ENCODE data around the gene LPIN3. TPM values are rescaled to one million over a fixed set of nuclear protein-coding genes. Genes with fewer than 3 reads are reported as not detected.

The LPIN3 gene
- polyA plus RNA-seq, 1 of the 3 experiments (the other 2 are of a cell fraction) = 0.21 TPM

DNA sequence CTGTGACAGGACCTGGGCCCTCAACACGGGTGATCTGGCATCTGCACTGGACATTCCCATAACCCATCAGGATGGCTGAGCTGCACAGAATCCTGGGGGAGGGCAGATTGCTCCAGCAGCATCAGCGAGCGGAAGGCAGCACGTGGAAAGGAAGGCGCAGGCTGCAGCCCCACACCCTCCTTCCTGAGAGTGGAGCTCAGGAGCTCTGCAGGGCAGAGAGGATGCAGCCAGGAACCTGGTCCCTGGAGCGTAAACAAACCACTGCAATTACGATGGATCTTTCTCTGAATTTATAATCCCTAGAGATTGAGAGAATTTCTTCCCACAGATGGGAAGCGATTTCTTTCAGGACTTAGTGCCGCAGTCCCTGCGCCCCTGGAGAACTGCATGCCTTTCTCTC, 65.7 kb downstream of the LPIN3 start:
- Histone ChIP-seq H3K9ac (no peak overlapping the region), H3K9me2 (no peaks in the 10 kb centered on the region), H3K79me2 (ENCODE audit: insufficient read depth) (no peaks in the 10 kb centered on the region), H3K4me3 (ENCODE audit: low read depth in 2 of 2, low read length in 1 of 2) (no peak overlapping the region), H3K27me3 (ENCODE audit: insufficient read depth) (no peaks in the 10 kb centered on the region), H2AFZ (ENCODE audit: low read depth) (no peak overlapping the region), H3K4me2 (no peak overlapping the region), H3K36me3 (replicated peaks in 1 of 2; ENCODE audit: control insufficient read depth in 1 of 2, insufficient read depth in 2 of 2, low read length in 1 of 2) (peaks cover 28 to 86% of the 10 kb centered on the region in 2 experiments), H3K9me3 (no peaks in the 10 kb centered on the region), H3F3A (replicated peaks; ENCODE audit: insufficient read depth) (no peaks in the 10 kb centered on the region), H4K20me1 (ENCODE audit: insufficient read depth) (no peaks in the 10 kb centered on the region), H3K27ac (ENCODE audit: low read depth in 2 of 2, low read length in 1 of 2) (no peak overlapping the region; a peak in 1 of 4 replicates), H3K4me1 (ENCODE audit: control insufficient read depth in 1 of 2, insufficient read depth in 2 of 2, low read depth in 1 of 2, low read length in 1 of 2) (peaks cover 0 to 18% of the 10 kb centered on the region in 2 experiments; a peak in 1 of 4 replicates)
- 95% methylated on average over 10 of the region's 10 CpGs for WGBS (ENCODE audit: low lambda C conversion rate)
- TF ChIP-seq, protein P1, sequence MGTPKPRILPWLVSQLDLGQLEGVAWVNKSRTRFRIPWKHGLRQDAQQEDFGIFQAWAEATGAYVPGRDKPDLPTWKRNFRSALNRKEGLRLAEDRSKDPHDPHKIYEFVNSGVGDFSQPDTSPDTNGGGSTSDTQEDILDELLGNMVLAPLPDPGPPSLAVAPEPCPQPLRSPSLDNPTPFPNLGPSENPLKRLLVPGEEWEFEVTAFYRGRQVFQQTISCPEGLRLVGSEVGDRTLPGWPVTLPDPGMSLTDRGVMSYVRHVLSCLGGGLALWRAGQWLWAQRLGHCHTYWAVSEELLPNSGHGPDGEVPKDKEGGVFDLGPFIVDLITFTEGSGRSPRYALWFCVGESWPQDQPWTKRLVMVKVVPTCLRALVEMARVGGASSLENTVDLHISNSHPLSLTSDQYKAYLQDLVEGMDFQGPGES (IDR thresholded peaks at IDR 0.05; ENCODE audit: low read depth, low read length) = no peak
- TF ChIP-seq NFIC (IDR thresholded peaks at IDR 0.05; ENCODE audit: borderline replicate concordance) = no peak
- TF ChIP-seq TCF12 (IDR thresholded peaks at IDR 0.05) = no peak
- TF ChIP-seq FOXJ3 (CRISPR knock-in tag; IDR thresholded peaks at IDR 0.05) = no peak
- TF ChIP-seq, protein P2, sequence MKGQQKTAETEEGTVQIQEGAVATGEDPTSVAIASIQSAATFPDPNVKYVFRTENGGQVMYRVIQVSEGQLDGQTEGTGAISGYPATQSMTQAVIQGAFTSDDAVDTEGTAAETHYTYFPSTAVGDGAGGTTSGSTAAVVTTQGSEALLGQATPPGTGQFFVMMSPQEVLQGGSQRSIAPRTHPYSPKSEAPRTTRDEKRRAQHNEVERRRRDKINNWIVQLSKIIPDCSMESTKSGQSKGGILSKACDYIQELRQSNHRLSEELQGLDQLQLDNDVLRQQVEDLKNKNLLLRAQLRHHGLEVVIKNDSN (IDR thresholded peaks at IDR 0.05; ENCODE audit: borderline replicate concordance, low read depth) = no peak
- TF ChIP-seq SIN3A (IDR thresholded peaks at IDR 0.05; ENCODE audit: borderline replicate concordance, low read depth, low read length) = no peak
- no peak for TF ChIP-seq CHD2 (IDR thresholded peaks at IDR 0.05; ENCODE audit: low read length, partially characterized antibody)
- TF ChIP-seq POLR2AphosphoS5 (IDR thresholded peaks at IDR 0.05; ENCODE audit: low read depth, low read length) = no peak
- no peak for TF ChIP-seq EZH2phosphoT487 (IDR thresholded peaks at IDR 0.05; ENCODE audit: borderline replicate concordance, low read depth)
- TF ChIP-seq FOXM1 (IDR thresholded peaks at IDR 0.05; ENCODE audit: low read depth) = no peak
- TF ChIP-seq ELF1 (IDR thresholded peaks at IDR 0.05) = no peak
- no peak for TF ChIP-seq MXI1 (IDR thresholded peaks at IDR 0.05; ENCODE audit: low read depth, low read length)
- TF ChIP-seq NRF1 (IDR thresholded peaks at IDR 0.05; ENCODE audit: low read depth, low read length) = no peak
- no peak for TF ChIP-seq GABPA (IDR thresholded peaks at IDR 0.05; ENCODE audit: low read depth)
- no peak for DNase-seq
- ChIA-PET POLR2A (no interaction called here), CTCF (interaction anchor here (1.6 kb wide), 1 partner anchor 19 kb away, joined by 5 read pairs; no protein-coding TSS in a partner anchor)

DNA sequence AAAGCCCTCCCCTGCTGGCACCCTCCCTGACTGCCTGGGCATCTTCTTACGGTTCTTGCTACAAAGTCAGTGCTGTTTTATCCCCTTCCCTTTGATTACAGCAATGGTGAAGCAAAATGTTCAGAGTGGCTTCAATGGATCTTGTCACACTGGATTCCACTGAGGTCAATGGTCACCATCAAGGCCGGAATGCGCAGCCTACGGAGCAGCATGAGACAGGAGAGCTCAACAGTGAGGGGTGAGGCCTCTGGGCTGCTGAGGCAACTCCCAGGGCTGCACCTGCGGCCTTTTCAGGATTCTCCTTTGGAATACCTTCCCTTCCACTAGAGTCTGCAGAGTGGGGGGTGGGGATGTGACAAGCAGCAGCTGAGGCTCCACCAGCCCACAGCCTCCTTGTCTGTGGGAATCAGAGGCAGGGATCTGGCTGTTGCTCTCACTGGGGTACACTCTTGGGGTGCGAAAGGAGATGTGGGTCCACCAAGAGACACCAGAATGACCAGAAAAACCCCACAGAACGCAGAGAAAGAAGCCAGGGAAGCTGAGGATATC, 66.3 kb downstream of the LPIN3 start:
- Histone ChIP-seq H3K4me2 (no peak overlapping the region), H3K36me3 (replicated peaks in 1 of 2; ENCODE audit: control insufficient read depth in 1 of 2, insufficient read depth in 2 of 2, low read length in 1 of 2) (peaks cover 31 to 88% of the 10 kb centered on the region in 2 experiments), H3K9me3 (no peaks in the 10 kb centered on the region), H2AFZ (ENCODE audit: low read depth) (no peak overlapping the region), H3F3A (replicated peaks; ENCODE audit: insufficient read depth) (no peaks in the 10 kb centered on the region), H4K20me1 (ENCODE audit: insufficient read depth) (no peaks in the 10 kb centered on the region), H3K4me1 (ENCODE audit: control insufficient read depth in 1 of 2, insufficient read depth in 2 of 2, low read depth in 1 of 2, low read length in 1 of 2) (peaks cover 0 to 18% of the 10 kb centered on the region in 2 experiments; a peak in 1 of 4 replicates), H3K4me3 (ENCODE audit: low read depth in 2 of 2, low read length in 1 of 2) (no peak overlapping the region), H3K79me2 (ENCODE audit: insufficient read depth) (no peaks in the 10 kb centered on the region), H3K27me3 (ENCODE audit: insufficient read depth) (no peaks in the 10 kb centered on the region), H3K9ac (no peak overlapping the region), H3K27ac (ENCODE audit: low read depth in 2 of 2, low read length in 1 of 2) (no peak overlapping the region; a peak in 1 of 4 replicates), H3K9me2 (no peaks in the 10 kb centered on the region)
- TF ChIP-seq FOXM1 (IDR thresholded peaks at IDR 0.05; ENCODE audit: low read depth) = no peak
- no peak for TF ChIP-seq GABPA (IDR thresholded peaks at IDR 0.05; ENCODE audit: low read depth)
- 95% methylated on average over 6 of the region's 7 CpGs for WGBS (ENCODE audit: low lambda C conversion rate)
- ChIA-PET POLR2A (no interaction called here), CTCF (interaction anchor here (1.6 kb wide), 1 partner anchor 20 kb away, joined by 5 read pairs; no protein-coding TSS in a partner anchor)
- no peak for DNase-seq
